NCI-H2196 (cell line): ENCODE data around the gene MRGPRD.

Experiments used
- DNase-seq: peaks from one replicate; lab custom pipeline; 2025; ENCODE audit not compliant: unreplicated experiment; lab: John Stamatoyannopoulos, UW

MRGPRD gene

DNA sequence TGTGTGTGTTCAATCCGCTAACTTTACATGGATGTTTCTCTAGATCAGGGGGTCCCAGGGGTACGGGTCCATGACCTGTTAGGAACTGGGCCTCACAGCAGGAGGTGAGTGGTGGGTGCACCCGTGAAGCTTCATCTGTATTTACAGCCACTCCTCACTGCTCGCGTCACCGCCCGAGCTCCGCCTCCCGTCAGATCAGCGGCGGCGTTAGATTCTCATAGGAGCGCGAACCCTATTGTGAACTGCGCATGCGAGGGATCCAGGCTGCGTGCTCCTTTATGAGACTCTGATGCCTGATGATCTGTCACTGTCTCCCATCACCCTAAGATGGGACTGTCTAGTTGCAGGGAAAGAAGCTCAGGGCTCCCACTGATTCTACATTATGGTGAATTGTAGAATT, 31.9 kb downstream of the MRGPRD start:
- DNase-seq, result no peak

GRCh38 chr11:68948496-68948895, 32.3 kb downstream of the MRGPRD start:
- DNase-seq, result no peak

GRCh38 chr11:68947151-68947550, 33.6 kb downstream of the MRGPRD start:
- DNase-seq, result no peak

DNA sequence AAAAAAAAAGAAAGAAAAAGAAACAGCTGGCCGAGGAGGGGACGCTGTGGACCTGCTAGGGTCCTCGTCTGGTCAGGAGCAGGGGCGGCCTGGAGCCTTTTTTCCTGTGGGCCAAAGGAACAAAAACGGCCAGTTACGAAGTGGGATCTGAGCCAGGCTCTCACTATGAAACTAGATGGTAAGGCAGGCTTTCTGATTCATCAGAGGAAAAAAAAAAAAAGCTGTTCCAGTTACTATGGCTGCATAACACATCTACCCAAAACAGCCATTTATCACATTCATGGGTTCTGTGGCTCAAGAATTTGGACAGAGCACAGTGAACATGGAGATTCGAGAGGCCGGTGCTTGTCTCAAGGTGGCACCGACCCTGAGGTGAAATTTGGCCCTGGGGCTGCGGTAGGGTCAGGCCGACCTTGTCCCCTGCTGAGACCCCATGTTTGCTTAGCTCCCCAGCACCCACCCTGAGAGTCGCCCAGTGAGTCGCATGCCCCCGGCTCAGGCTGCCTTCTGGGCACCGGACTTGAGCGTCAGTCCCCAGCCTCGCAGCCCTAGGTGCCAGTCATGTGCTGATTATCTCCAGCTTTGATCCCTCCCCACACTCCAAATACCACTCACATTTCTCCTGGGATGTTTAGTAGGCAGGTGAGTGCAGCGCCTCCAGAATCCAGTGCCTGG, 34.2 kb downstream of the MRGPRD start:
- no peak for DNase-seq

DNA sequence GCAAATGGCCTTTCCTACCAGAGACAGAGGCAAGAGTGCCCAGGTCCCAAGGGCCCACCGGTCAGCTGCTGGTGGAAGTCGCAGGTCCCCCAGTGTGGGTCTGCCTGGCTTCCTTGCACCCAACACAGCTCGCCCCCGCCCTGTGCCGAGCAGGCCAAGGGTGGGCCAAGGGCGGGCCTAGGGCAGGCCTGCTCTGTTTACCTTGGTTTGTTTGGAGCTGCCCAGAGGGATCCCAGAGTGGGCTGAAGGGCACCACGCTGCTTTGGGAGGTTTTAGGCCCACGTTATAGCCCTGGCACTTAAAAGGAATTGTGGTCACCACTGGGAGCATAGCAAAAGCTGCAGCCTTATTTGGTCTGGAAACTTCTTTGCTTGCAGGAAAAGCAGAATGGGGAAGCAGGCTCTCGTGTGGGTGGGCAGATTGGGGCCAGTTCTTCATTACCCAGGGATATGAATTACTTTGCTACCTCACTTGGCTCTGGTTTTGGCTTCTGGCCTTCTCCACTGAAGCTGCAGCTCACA, 38.0 kb downstream of the MRGPRD start:
- no peak for DNase-seq

DNA sequence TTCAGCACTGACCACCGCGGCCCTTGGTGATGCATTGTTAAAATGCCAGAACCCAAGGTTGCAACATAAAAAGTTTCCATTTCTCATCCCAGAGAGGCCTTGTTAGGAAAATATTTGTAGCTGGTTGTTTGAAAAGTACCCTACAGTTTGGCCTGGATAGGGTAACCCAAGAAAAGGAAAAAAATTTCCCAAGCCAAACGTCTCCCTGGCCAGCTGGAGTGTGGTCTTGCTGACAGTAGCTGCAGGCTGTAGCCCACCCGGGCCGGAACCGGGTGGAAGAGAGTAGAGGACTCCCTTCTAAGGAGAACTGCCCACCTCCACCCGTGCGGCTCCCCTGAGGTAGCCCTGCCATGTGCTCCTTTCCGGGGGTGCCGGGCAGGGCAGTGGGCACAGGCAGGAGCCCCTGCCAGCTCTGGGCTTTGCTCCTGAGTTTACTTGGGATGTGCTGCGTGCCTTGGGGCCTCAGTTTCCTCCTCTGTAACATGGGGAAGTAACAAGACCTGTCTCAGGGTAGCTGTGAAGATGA, 38.6 kb downstream of the MRGPRD start:
- no peak for DNase-seq

GRCh38 chr11:68941324-68942094, 39.3 kb downstream of the MRGPRD start:
- no peak for DNase-seq

GRCh38 chr11:68940651-68941323, 40.0 kb downstream of the MRGPRD start:
- no peak for DNase-seq

DNA sequence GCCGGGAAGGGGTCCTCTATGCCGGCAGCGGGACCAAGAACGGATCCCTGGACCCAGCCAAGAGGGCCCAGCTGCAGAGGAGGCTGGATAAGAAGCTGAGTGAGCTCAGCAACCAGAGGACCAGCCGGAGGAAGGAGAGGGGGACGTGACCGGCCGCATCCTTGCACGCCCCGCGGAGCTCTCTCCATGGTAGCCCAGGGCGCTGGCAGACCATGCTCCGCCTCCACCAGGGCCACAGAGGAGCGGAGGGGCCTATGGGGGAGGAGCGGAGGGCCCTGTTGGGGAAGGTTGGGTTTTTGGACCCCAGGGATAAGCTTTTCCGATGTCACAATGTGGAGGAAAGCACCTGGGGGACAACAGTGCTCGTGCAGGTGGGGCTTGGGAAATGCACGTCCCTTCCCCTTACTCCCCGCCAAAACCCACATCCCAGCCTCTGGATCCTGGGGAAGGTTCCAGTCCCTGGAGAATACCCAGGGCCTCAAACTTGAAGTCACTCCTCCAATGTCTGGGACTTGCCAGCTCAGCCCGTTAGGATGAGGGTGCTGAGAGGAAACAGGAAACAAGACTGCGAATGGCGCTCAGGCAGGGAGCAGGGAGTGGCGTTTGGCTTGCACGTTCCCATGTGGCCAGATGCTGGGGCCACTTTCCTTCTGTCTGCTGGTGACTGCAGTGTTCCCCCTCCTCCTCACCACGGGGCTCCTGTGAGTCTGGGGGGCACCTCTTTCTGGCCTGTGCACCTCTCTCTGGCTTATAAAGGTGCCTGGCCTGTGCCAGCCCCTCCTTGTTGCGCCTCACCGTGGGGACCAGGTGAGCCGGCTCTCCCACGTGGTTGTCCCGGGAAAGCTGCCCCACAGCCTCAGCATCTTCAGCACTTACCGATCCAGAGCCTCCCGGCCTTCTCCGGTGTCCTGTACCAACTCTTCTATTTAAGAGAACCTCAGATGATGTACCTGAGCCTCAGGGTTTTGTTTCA, 40.9 kb downstream of the MRGPRD start:
- no peak for DNase-seq

GRCh38 chr11:68938816-68939582, 41.8 kb downstream of the MRGPRD start:
- no peak for DNase-seq

GRCh38 chr11:68938088-68938487, 42.7 kb downstream of the MRGPRD start:
- DNase-seq, result no peak

DNA sequence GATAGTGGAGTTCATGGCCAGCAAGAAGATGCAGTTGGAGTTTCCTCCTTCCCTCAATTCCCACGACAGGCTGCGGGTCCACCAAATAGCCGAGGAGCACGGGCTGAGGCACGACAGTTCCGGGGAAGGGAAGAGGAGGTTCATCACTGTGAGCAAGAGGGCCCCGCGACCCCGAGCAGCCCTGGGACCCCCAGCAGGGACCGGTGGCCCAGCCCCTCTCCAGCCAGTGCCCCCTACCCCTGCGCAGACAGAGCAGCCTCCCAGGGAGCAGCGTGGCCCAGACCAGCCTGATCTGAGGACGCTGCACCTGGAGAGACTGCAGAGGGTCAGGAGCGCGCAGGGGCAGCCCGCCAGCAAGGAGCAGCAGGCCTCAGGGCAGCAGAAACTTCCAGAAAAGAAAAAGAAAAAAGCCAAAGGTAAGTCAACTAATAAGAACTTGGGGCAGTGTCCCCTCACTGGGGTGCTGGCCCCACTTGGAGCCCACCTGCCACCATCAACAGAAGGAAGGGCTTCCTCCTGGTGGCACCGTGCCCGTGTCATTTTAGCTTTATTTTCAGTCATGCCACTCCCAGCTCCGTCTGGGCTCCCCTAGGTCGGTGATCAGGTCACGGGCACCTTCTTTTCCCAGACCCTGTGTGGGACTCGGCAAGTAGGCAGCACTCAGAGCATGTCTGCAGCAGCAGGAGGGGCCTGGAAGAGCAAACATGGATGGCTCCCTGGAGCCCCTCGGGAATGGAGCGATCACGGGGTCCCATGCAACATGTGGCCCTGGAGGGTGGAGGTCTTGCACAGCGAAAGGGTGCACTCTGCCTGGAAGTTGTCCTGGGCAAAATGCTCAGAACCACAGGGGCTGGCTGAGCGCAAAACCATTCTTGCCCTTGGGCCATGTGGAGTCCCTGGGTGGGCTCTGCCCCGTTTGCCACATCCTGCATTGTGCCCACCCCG, 43.8 kb downstream of the MRGPRD start:
- no peak for DNase-seq

- no peak for DNase-seq
Measured at GRCh38 chr11:68936358-68936636, 44.5 kb downstream of the MRGPRD start.

DNA sequence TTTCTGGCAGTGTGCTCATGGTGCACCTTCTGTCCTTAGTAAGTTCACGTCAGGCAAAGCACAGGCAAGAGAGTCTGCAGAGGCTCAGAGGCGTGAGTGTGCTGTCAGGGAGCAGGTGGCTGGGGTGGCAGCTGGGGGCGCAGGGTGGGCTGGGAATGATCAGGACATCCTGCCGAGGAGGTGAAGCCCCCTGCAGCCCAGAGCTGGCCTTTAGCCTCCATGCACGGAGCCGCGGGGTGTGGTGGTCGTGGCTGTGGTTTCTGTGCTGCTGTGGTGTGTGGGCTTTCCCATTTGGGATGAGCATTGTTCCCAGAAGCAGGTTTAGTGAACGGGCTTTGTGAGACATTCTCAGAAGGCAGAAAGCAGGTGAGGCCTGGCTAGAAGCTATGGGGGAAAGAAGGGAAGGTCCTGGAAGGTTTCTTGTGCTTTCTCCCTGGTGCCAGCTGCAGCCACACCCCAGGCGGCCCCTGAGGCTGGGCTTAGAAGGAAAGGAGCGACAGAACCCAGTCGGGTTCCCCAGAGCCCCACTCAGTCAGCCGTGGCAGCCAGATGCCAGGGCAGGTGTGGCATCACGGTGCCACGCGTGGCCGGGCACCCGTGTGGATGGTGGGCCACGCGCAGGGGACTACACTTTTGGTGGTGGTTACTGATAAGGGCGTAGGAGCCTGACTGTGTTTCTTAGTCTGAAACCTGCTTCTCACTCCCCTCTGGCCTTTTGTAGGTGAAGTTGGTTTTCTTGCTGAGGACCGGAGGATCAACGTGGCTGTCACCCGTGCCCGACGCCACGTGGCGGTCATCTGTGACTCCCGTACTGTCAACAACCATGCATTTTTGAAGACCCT, 45.0 kb downstream of the MRGPRD start:
- DNase-seq, result no peak

GRCh38 chr11:68935066-68935465, 45.7 kb downstream of the MRGPRD start:
- DNase-seq, result no peak

GRCh38 chr11:68934666-68935065, 46.1 kb downstream of the MRGPRD start:
- no peak for DNase-seq

DNA sequence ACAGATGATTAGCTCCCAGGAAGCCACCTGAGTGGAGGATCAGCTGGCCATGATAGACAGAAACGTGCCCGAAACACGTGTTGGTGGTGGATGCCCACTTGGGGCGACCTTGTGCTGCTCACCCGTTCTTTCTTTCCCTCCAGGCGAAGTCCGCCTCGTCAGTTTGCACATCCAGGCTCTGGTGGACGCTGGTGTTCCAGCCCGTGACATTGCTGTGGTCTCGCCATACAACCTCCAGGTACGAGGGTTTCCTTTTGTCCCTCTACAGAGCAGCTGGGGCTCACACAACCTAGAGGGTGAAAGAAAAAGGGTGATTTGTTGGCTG, 46.5 kb downstream of the MRGPRD start:
- DNase-seq, result no peak
